Body of pancreas (tissue), 4 donors: ENCODE data around the gene DEDD. TPM values are rescaled to one million over a fixed set of nuclear protein-coding genes. Genes with fewer than 3 reads are reported as not detected.

Source experiments
- ATAC-seq: fragments of 150-250 bp; one replicate; pipeline ENCODE4 v1.9.1; 2016
- DNase-seq, 4 donors: peaks; one replicate each; pipeline ENCODE4 v3.0.0-alpha.2; 2019
- H3K27ac ChIP-seq, 4 donors: fragments of 200-600 bp; sonication (generic); 1 replicate in 3 of 4; 2 replicates in 1 of 4; pipeline versions ENCODE4 v1.5.1 to v1.6.1; 2016 to 2019; ENCODE audit warnings: mild to moderate bottlenecking in 1 of 4, mixed read lengths in 1 of 4, moderate library complexity in 1 of 4
- H3K27me3 ChIP-seq, 2 donors: fragments of 200-600 bp; sonication (generic); one replicate each; pipeline ENCODE4 v1.6.0; 2016; ENCODE audit warnings: mild to moderate bottlenecking in 1 of 2
- H3K36me3 ChIP-seq, 2 donors: fragments of 200-600 bp; sonication (generic); replicated peaks in 1 of 2; 2 replicates each; pipeline ENCODE4 v1.5.1; 2016; ENCODE audit warnings: low read depth in 2 of 2; ENCODE audit not compliant: insufficient read depth in 1 of 2
- H3K4me1 ChIP-seq: fragments of 200-600 bp; sonication (generic); one replicate; pipeline ENCODE4 v1.6.0; 2016
- H3K4me3 ChIP-seq, 2 donors: fragments of 200-600 bp; sonication (generic); 1 replicate in 1 of 2; 2 replicates in 1 of 2; pipeline ENCODE4 v1.5.1; 2016 to 2019
- H3K9me3 ChIP-seq, 3 donors: fragments of 200-600 bp; sonication (generic); 1 replicate in 2 of 3; 2 replicates in 1 of 3; pipeline ENCODE4 v1.5.1; 2016
- CTCF ChIP-seq, 7 experiments: fragments of 450-650 bp in 4 of 7; fragments of 200-600 bp in 3 of 7; sonication (generic) in 3 of 7; IDR thresholded peaks; one replicate each; pipeline ENCODE4 v1.5.1; 2016 to 2019; ENCODE audit warnings: antibody characterized with exemption in 7 of 7
- POLR2A ChIP-seq, 3 donors: fragments of 450-650 bp; IDR thresholded peaks; one replicate each; pipeline ENCODE4 v1.6.1; 2016; ENCODE audit warnings: antibody characterized with exemption in 3 of 3, mild to moderate bottlenecking in 2 of 3
- WGBS, 2 donors: methylation state at CpG; one replicate each; pipeline ENCODE4 v1.1.5; 2017; 5-methylcytosine and 5-hydroxymethylcytosine counted together
- intact Hi-C: fragments of 100-400 bp; cut with DNase I; formaldehyde crosslinking; loops from one replicate; pipeline ENCODE4 v1.15.1; 2023
- total RNA-seq, 2 donors: library from RNA; depleted of rRNA; stranded (reverse); fragments of >200 nt; gene quantifications; one replicate each; pipeline ENCODE4 v1.1.0, GENCODE V29; 2016

Gene DEDD
- total RNA-seq, 2 donors from 2014 or later, result 12.9 to 15.8 TPM

DNA sequence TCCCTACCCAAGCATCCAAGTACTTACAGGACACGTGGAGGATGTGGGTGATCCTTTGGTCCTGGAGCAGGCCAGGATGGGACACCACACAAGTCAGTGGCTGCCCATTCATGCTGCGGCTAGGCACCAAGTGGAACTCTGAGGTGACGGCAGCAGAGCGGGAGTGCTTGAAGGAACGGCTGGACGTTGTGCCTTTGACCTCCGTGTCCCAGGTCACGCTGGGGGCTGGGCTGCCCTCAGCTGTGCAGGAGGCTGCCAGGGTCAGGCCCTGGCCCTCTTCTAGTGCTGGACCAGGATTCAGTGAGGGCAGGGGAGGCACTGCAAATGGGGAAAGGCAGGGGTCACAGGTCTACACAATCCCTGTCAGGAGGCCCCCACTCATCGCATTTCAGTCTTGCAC, 55.0 kb downstream of the DEDD start:
- DNase-seq, result no peak
- TF ChIP-seq POLR2A (IDR thresholded peaks at IDR 0.05) (no peak), CTCF (IDR thresholded peaks at IDR 0.05) (no peak)
- Histone ChIP-seq H3K9me3 (no peaks in the 10 kb centered on the region), H3K36me3 (no peaks in the 10 kb centered on the region), H3K27me3 (no peaks in the 10 kb centered on the region), H3K4me3 (no peak overlapping the region), H3K27ac (no peak overlapping the region), H3K4me1 (no peaks in the 10 kb centered on the region)
- 86 to 100% methylated on average over 1 to 9 of the region's 9 CpGs for WGBS, 2 donors
- ATAC-seq, result no peak
- intact Hi-C loops, result no loop called here

DNA sequence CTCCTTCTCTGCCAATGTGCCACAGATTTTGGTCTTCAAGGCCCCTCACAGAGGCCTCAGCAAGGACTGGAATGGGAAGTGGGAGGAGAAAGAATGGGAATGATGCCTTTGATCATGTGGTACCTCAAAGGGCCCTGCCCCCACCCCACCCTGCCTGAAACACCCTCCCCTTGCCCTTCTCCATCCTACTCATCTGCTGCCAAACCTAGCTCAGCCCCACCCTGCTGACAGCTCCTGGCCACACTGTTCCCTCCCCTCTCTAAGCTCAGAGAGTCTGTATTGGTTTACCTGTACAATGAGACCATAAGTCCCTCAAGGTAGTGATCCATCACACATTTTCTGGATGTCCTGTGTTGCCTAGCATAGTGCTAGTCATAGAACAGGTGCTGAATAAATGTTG, 56.1 kb downstream of the DEDD start:
- ATAC-seq (no peak), DNase-seq (no peak)
- Histone ChIP-seq H3K4me3 (no peak overlapping the region), H3K27me3 (no peaks in the 10 kb centered on the region), H3K36me3 (peaks cover 0 to 2% of the 10 kb centered on the region in 2 donors), H3K4me1 (no peaks in the 10 kb centered on the region), H3K27ac (no peak overlapping the region), H3K9me3 (no peaks in the 10 kb centered on the region)
- intact Hi-C loops, result no loop called here
- TF ChIP-seq CTCF (IDR thresholded peaks at IDR 0.05), result no peak
- no peak for TF ChIP-seq POLR2A (IDR thresholded peaks at IDR 0.05)

DNA sequence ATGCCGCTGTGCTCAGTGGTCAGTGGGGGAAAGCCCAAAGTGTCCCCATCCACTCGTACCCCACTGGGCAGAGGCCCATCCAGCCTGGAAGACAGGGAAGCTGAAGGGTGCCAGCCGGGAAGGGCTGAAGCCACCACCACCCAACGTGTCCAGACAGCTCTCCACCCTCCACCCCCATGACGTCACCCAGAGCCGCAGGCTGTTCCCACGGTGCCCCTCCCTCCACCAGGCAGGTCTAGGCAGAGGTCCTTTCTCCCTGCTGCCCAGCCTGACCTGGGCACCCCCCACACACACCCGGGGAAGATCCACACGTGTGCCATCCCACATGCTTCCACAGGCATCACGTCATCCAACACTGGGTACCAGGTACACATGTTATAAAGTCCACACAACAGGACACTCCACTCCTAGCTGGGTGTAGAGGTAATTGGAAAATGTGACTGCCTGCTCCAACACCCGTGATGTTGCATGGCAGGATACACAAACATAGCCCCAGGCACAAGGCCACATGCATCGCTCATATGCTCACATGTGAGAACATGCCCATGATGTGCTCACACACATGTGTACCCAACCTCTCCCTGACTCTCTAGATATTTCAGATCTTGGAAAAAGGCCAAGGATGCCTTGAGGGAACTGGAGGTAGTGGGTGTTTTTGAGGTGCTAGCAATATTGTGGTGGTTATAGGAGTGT, 57.6 kb downstream of the DEDD start:
- Histone ChIP-seq H3K4me3 (no peak overlapping the region), H3K36me3 (peaks cover 0 to 2% of the 10 kb centered on the region in 2 donors), H3K4me1 (no peaks in the 10 kb centered on the region), H3K9me3 (no peaks in the 10 kb centered on the region), H3K27me3 (no peaks in the 10 kb centered on the region), H3K27ac (no peak overlapping the region)
- no peak for ATAC-seq
- WGBS, 2 donors, result 75 to 83% methylated on average over 11 to 12 of the region's 12 CpGs
- intact Hi-C loops, result no loop called here
- DNase-seq, result no peak
- TF ChIP-seq CTCF (IDR thresholded peaks at IDR 0.05) (no peak), POLR2A (IDR thresholded peaks at IDR 0.05) (no peak)

DNA sequence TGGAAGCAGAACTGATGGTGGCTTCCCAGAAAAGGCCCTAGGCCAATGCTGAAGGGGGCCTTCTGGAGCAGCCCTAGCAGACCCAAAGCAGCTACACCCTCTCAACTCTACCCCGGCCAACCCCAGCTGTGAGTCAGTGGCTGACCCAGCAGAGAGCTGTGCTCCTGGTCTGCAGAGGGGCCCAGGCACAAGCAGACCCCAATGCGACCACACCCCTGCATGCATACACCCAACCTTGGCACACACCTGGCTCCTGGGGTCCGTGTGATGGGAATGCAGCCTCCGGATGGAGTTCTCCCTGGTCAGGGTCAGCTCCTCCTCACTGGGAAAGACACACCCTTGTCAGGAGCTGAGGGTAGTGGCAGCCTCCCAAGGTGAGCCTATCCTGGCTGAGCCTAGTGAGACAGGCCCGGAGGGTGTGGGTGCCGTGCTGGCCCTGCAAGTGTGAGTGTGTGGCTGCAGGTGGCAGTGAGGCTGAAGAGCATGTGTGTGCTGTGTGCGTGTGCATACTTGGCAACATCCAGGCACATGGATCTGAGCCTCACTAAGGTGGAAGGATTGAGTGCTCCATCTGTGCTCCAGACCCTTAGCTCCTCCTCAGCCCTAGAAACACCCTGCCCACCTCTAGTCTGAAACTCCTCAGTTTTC, 58.9 kb downstream of the DEDD start:
- intact Hi-C loops, result no loop called here
- TF ChIP-seq CTCF (IDR thresholded peaks at IDR 0.05) (no peak), POLR2A (IDR thresholded peaks at IDR 0.05) (no peak)
- H3K36me3 ChIP-seq, result peaks cover 0 to 2% of the 10 kb centered on the region in 2 donors
- no peaks in the 10 kb centered on the region for H3K27me3 ChIP-seq
- no peaks in the 10 kb centered on the region for H3K9me3 ChIP-seq
- DNase-seq (no peak), ATAC-seq (no peak)
- 67 to 68% methylated on average over 6 to 7 of the region's 7 CpGs for WGBS, 2 donors
- H3K4me3 ChIP-seq, result no peak overlapping the region
- no peaks in the 10 kb centered on the region for H3K4me1 ChIP-seq
- no peak overlapping the region for H3K27ac ChIP-seq
